Immature natural killer cell (primary cell): ENCODE measurements around the gene BST1. TPM values are rescaled to one million over a fixed set of nuclear protein-coding genes. Genes with fewer than 3 reads are reported as not detected.
"Not testable (repeated sequence)": the region's sequence is repeated elsewhere in the genome, so short reads cannot be mapped to it uniquely, and the experiment has no call there.

Source experiments
- DNase-seq, 3 donors: peaks; one replicate each; pipeline ENCODE4 v3.0.0; 2022; ENCODE audit warnings: mixed read lengths in 1 of 3
- H3K27ac Mint-ChIP-seq, 6 donors: one replicate each; pipeline ENCODE4 v1.8.0; 2020; ENCODE audit warnings: mixed read lengths in 6 of 6, mild to moderate bottlenecking in 5 of 6, inconsistent platforms in 4 of 6, moderate library complexity in 3 of 6
- H3K27me3 Mint-ChIP-seq, 3 donors: one replicate each; pipeline ENCODE4 v1.8.0; 2020 to 2021; ENCODE audit warnings: low read depth in 3 of 3, mild to moderate bottlenecking in 3 of 3, mixed read lengths in 3 of 3, moderate library complexity in 3 of 3, inconsistent platforms in 1 of 3
- H3K36me3 Mint-ChIP-seq, 3 donors: one replicate each; pipeline ENCODE4 v1.8.0; 2020; ENCODE audit warnings: mixed read lengths in 3 of 3, inconsistent platforms in 2 of 3, mild to moderate bottlenecking in 2 of 3
- H3K4me1 Mint-ChIP-seq, 2 donors: one replicate each; pipeline ENCODE4 v1.8.0; 2020; ENCODE audit warnings: inconsistent platforms in 2 of 2, mild to moderate bottlenecking in 2 of 2, mixed read lengths in 2 of 2, moderate library complexity in 1 of 2
- H3K4me3 Mint-ChIP-seq, 5 donors: one replicate each; pipeline ENCODE4 v1.8.0; 2020; ENCODE audit warnings: mild to moderate bottlenecking in 5 of 5, mixed read lengths in 5 of 5, inconsistent platforms in 3 of 5, moderate library complexity in 3 of 5
- H3K9me3 Mint-ChIP-seq, 6 donors: one replicate each; pipeline ENCODE4 v1.8.0; 2020; ENCODE audit warnings: mild to moderate bottlenecking in 6 of 6, mixed read lengths in 6 of 6, inconsistent platforms in 4 of 6, moderate library complexity in 3 of 6
- polyA plus RNA-seq, 3 donors: library from polyadenylated mRNA; unstranded; fragments of 300-500 nt; fragmentation: Illumina TruSeq; gene quantifications; one replicate each; pipeline ENCODE4 v1.2.3, GENCODE V29; 2021

The BST1 gene
- polyA plus RNA-seq, 3 donors from 2014 or later, result 0.78 to 2.0 (median 1.1) TPM

DNA sequence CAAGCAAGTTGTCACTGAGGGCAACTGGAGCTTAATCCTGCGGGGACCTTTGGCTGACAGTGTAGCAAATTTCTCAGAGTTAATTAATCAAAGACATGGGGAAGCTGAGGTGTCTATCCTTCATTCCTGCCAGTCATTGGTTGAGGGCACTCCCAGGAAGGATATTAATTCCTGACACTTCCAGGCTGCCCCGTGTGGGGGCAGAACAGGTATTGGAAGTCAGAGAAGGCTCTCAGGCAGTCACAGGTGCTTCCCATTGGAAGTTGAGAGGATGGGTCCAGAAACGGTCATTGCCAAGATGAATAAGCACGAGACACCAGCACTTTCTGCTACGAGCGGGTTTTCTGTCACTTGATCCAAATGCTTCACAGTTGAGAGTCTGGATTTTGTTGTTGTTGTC is 46.1 kb downstream of the BST1 start:
- no peaks in the 10 kb centered on the region for H3K9me3 Mint-ChIP-seq
- no peak overlapping the region for H3K4me3 Mint-ChIP-seq
- no peak for DNase-seq
- H3K27me3 Mint-ChIP-seq, result peaks cover 2 to 4% (median 2%) of the 10 kb centered on the region in 3 donors
- H3K36me3 Mint-ChIP-seq, result no peaks in the 10 kb centered on the region
- H3K27ac Mint-ChIP-seq, result no peak overlapping the region
- peaks cover 12% of the 10 kb centered on the region in 2 donors for H3K4me1 Mint-ChIP-seq

GRCh38 chr4:15751153-15751552 is 48.3 kb downstream of the BST1 start:
- Mint-ChIP-seq H3K4me1 (peaks cover 32 to 33% of the 10 kb centered on the region in 2 donors), H3K27ac (no peak overlapping the region), H3K27me3 (peaks cover 6 to 11% (median 11%) of the 10 kb centered on the region in 3 donors), H3K36me3 (no peaks in the 10 kb centered on the region), H3K9me3 (no peaks in the 10 kb centered on the region), H3K4me3 (no peak overlapping the region)
- DNase-seq, result no peak

DNA sequence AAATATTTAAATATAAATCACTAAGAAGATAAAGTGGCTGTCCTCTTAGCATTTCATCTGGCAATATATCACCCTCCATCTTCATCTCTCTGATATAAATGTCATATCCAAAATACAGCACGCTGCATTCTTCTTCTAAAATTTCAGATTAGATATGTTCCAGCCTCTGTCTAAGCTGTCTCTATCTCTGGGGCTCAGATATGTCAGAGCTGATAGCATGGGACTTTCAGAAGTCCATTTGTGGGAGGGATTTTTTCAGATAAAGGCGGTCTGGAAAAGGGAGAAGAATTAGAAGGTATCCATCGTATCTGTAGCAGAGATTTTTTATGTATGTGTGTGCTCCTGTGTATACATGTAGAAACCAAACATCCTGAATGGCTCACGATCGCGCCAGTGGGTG is 50.2 kb downstream of the BST1 start:
- Mint-ChIP-seq H3K27me3 (peaks cover 12 to 19% (median 15%) of the 10 kb centered on the region in 3 donors), H3K9me3 (no peaks in the 10 kb centered on the region), H3K4me3 (no peak overlapping the region), H3K4me1 (peaks cover 47 to 50% of the 10 kb centered on the region in 2 donors), H3K36me3 (no peaks in the 10 kb centered on the region), H3K27ac (peak overlapping the region in 3 of 6 donors; percentile 87 to 91 (median 87))
- DNase-seq, result no peak

- no peak for DNase-seq
- Mint-ChIP-seq H3K4me1 (peaks cover 53 to 57% of the 10 kb centered on the region in 2 donors), H3K27ac (peak overlapping the region; percentile 73 to 91 (median 87)), H3K9me3 (no peaks in the 10 kb centered on the region), H3K36me3 (no peaks in the 10 kb centered on the region), H3K27me3 (peaks cover 12 to 19% (median 15%) of the 10 kb centered on the region in 3 donors), H3K4me3 (peak overlapping the region; percentile 58 to 76 (median 63))
These were observed 50.9 kb downstream of the BST1 start for GRCh38 chr4:15753786-15754185.

DNA sequence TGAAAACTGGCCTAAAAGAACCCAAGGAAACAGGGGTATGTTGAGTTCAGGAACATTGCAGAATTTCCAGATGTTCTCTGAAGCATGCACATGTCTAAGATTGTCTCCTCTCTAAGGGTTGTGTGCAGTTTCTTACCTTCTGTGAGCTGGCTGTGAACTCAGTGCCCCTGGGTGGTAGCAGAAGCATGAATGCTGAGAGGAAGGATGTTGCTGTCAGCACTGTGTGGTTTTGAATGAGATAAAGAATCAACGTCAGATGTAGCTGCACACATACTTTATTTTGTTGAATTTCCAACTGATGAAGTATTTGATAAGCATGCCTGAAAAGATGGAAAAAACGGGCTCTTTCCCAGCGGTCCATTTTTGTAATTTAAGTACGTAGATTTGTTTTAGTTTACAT is 51.5 kb downstream of the BST1 start:
- Mint-ChIP-seq H3K36me3 (no peaks in the 10 kb centered on the region), H3K27me3 (peaks cover 12 to 19% (median 15%) of the 10 kb centered on the region in 3 donors), H3K27ac (peak overlapping the region; percentile 73 to 91 (median 87)), H3K4me3 (peak overlapping the region; percentile 58 to 76 (median 63)), H3K4me1 (peaks cover 57 to 62% of the 10 kb centered on the region in 2 donors), H3K9me3 (no peaks in the 10 kb centered on the region)
- DNase-seq, result peak; percentile 59 to 66 (median 63)

GRCh38 chr4:15755321-15756155 is 52.7 kb downstream of the BST1 start:
- H3K36me3 Mint-ChIP-seq, result no peaks in the 10 kb centered on the region
- peak overlapping the region; percentile 80 to 95 (median 92) for H3K27ac Mint-ChIP-seq
- no peaks in the 10 kb centered on the region for H3K9me3 Mint-ChIP-seq
- H3K27me3 Mint-ChIP-seq, result peaks cover 11 to 19% (median 15%) of the 10 kb centered on the region in 3 donors
- peak; percentile 19 to 40 (median 25) for DNase-seq
- peaks cover 62 to 71% of the 10 kb centered on the region in 2 donors for H3K4me1 Mint-ChIP-seq
- peak overlapping the region; percentile 49 to 85 (median 74) for H3K4me3 Mint-ChIP-seq

GRCh38 chr4:15756361-15756861 is 53.5 kb downstream of the BST1 start:
- DNase-seq, result peak; percentile 94 to 95 (median 95)

DNA sequence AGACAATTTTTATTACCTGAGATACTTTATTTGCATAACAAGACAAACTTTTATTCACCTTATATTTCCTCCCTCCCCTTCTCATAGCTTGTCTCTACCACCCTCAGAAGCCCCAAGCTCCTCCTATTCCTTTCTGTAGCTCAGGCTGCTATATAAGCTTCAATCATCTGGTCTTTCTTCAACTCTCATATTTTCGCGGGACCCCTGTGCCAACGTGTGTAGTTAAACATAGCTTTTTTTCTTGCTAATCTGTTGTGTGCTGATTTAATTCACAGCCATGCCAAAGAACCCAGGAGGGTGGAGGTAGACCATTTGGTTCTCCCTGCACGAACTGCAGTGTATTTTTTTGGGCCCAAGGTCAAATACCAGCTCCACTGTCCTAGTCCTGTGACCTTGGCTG is 54.2 kb downstream of the BST1 start:
- Mint-ChIP-seq H3K4me3 (peak overlapping the region; percentile 49 to 85 (median 74)), H3K27ac (peak overlapping the region; percentile 80 to 95 (median 92)), H3K36me3 (no peaks in the 10 kb centered on the region), H3K9me3 (no peaks in the 10 kb centered on the region), H3K27me3 (peaks cover 13 to 17% (median 15%) of the 10 kb centered on the region in 3 donors), H3K4me1 (peaks cover 65 to 79% of the 10 kb centered on the region in 2 donors)
- DNase-seq, result no peak

More at GRCh38 chr4:15756361-15756861, 53.5 kb downstream of the BST1 start:
- peaks cover 13 to 17% (median 15%) of the 10 kb centered on the region in 3 donors for H3K27me3 Mint-ChIP-seq
- peak overlapping the region; percentile 49 to 85 (median 74) for H3K4me3 Mint-ChIP-seq
- H3K27ac Mint-ChIP-seq, result peak overlapping the region; percentile 80 to 95 (median 92)
- H3K4me1 Mint-ChIP-seq, result peaks cover 64 to 75% of the 10 kb centered on the region in 2 donors
- H3K9me3 Mint-ChIP-seq, result no peaks in the 10 kb centered on the region
- no peaks in the 10 kb centered on the region for H3K36me3 Mint-ChIP-seq

DNA sequence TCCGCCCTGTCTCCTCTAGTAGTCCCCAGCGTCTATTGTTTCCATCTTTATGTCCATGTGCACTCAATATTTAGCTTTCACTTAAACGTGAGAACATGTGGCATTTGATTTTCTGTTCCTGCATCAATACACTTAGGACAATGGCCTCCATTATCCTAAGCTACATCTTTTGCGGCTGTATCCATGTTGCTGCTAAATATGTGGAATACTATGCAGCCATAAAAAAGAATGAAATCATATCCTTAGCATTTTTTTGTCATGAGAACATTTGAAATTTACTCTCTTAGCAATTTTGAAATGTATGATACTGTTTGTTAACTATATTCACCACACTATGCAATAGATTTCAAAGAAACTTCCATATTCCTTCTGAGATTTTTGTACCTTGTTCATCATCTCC is 55.4 kb downstream of the BST1 start:
- no peaks in the 10 kb centered on the region for H3K9me3 Mint-ChIP-seq
- no peak for DNase-seq
- peaks cover 68 to 83% of the 10 kb centered on the region in 2 donors for H3K4me1 Mint-ChIP-seq
- H3K4me3 Mint-ChIP-seq, result peak overlapping the region in 3 of 5 donors; percentile 24 to 52 (median 33)
- peaks cover 13 to 17% (median 15%) of the 10 kb centered on the region in 3 donors for H3K27me3 Mint-ChIP-seq
- no peaks in the 10 kb centered on the region for H3K36me3 Mint-ChIP-seq
- peak overlapping the region in 2 of 6 donors; percentile 66 to 81 for H3K27ac Mint-ChIP-seq

DNA sequence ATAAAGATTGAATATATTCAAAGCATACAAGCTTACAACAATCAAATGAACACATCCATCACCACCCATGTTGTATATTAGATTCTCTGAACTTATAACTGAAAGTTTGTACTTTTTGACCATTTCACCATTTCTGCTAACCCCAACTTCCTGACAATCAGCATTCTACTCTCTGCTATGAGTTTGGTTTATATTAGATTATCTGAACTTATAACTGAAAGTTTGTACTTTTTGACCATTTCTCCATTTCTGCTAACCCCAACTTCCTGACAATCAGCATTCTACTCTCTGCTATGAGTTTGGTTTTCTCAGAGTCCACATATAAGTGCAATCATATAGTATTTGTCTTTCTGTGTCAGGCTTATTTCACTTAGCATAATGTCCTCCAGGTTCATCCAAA is 59.6 kb downstream of the BST1 start:
- not testable (repeated sequence) for H3K27me3 Mint-ChIP-seq, DNase-seq, H3K9me3 Mint-ChIP-seq, H3K36me3 Mint-ChIP-seq
- peaks cover 67 to 81% of the 10 kb centered on the region in 2 donors for H3K4me1 Mint-ChIP-seq
- peak overlapping the region; percentile 49 to 71 (median 65) for H3K4me3 Mint-ChIP-seq
- H3K27ac Mint-ChIP-seq, result peak overlapping the region; percentile 28 to 93 (median 52)

DNA sequence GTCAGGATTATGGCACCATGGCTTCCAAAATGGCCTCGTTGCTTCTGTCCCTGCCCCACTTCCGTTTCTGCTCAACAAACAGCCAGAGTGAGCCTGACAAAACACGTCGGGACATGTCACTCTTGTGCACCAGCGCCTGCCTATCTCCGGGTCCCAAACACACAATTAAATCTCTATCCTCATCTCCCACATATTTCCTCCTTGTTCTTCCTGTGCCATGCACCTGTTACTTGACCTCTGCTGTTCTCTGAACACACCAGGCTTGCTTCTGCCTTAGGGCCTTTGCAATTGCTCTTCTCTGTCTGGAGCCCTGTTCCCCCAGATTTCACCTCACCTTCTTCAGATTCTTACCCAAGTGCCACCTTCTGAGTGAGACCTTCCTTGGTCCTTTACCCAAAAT is 62.5 kb downstream of the BST1 start:
- no peaks in the 10 kb centered on the region for H3K9me3 Mint-ChIP-seq
- H3K27ac Mint-ChIP-seq, result peak overlapping the region; percentile 81 to 92 (median 86)
- H3K4me3 Mint-ChIP-seq, result peak overlapping the region; percentile 18 to 76 (median 70)
- peaks cover 65 to 70% of the 10 kb centered on the region in 2 donors for H3K4me1 Mint-ChIP-seq
- no peak for DNase-seq
- peaks cover 0 to 3% (median 2%) of the 10 kb centered on the region in 3 donors for H3K27me3 Mint-ChIP-seq
- H3K36me3 Mint-ChIP-seq, result peaks cover 0 to 5% (median 4%) of the 10 kb centered on the region in 3 donors

DNA sequence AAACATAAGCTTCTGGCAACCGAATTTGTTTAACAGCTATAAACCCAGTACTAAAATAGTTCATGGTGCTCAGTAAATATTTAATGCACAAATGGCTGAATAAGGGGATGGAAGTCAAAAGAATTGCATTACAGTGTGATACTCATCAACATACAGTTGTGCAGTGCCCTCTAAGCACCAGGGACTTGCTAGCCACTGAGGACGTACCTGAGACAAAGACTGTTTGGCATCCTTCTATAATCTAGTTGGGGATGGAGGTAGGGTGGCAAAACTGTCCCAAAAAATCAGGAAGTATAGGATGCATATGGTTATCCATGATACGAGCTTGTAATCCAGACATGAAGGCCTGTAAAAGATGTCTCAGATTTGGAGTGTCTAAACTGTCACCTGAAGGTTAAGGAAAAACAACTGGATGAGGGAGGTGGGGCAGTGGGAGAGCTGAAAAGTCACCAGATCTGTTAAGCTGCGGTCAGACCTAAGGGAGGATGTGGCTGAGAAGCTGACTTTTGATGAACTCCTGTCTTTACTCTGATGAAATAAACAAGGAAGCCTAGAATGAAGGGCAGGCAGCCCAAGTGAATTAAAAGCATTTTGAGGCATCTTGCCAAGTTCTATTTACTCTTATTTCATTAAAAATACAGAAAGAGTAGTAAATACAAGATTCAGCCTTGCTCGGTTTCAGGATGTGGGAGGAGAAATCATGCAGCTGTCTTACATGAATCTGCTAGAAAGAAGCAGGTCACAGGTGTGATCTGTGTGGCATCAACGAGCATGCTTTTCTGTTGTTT is 63.2 kb downstream of the BST1 start:
- DNase-seq, result peak; percentile 57 to 76 (median 63)
- peak overlapping the region; percentile 81 to 92 (median 86) for H3K27ac Mint-ChIP-seq
- peaks cover 71 to 77% of the 10 kb centered on the region in 2 donors for H3K4me1 Mint-ChIP-seq
- H3K9me3 Mint-ChIP-seq, result no peaks in the 10 kb centered on the region
- H3K36me3 Mint-ChIP-seq, result peaks cover 0 to 5% (median 4%) of the 10 kb centered on the region in 3 donors
- H3K27me3 Mint-ChIP-seq, result peaks cover 0 to 3% (median 1%) of the 10 kb centered on the region in 3 donors
- H3K4me3 Mint-ChIP-seq, result peak overlapping the region; percentile 18 to 76 (median 70)

DNA sequence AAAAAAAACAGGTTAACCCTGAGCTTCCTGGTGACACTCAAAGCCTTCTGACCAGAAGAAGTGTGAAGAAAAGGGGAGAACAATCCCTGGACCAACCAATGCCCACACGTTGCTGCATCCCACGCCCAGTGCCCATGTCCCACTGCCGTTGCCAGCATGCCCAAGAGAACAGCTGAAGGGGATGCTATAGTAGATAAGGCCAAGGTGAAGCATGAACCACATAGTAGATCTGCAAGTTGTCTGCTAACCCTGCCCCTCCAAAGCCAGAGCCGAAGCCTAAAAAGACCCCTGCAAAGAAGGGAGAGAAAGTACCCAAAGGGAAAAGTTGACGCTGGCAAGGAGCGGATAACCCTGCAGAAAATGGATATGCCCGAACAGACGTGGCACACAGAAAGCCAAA is 64.0 kb downstream of the BST1 start:
- DNase-seq, result no peak
- Mint-ChIP-seq H3K36me3 (peaks cover 0 to 5% (median 4%) of the 10 kb centered on the region in 3 donors), H3K4me1 (peaks cover 74 to 77% of the 10 kb centered on the region in 2 donors), H3K4me3 (peak overlapping the region; percentile 18 to 72 (median 69)), H3K9me3 (no peaks in the 10 kb centered on the region), H3K27me3 (peaks cover 0 to 3% (median 2%) of the 10 kb centered on the region in 3 donors), H3K27ac (peak overlapping the region; percentile 81 to 92 (median 86))
